Measurements from ENCODE around the gene SH2D3C.

SH2D3C gene

GRCh38 chr9:127738666-127739065 lies 39.8 kb downstream of the SH2D3C start:
- DNase-seq (ENCODE audit: low spot score): no peak

- no peak for DNase-seq (ENCODE audit: low spot score)
Measured at GRCh38 chr9:127735530-127736185, 42.8 kb downstream of the SH2D3C start.

GRCh38 chr9:127734747-127735529 lies 43.5 kb downstream of the SH2D3C start, which contains the start of gene TOR2A:
TOR2A (minus strand) TSS chr9:127735294; CDS start chr9:127735270, 24 bp downstream.
- peak; percentile 97 for DNase-seq (ENCODE audit: low spot score)

- DNase-seq (ENCODE audit: low spot score): no peak
Measured at GRCh38 chr9:127734247-127734746, 44.2 kb downstream of the SH2D3C start.

GRCh38 chr9:127733614-127734013 lies 44.9 kb downstream of the SH2D3C start:
- no peak for DNase-seq (ENCODE audit: low spot score)

GRCh38 chr9:127732444-127732843 lies 46.0 kb downstream of the SH2D3C start:
- DNase-seq (ENCODE audit: low spot score): no peak

- DNase-seq (ENCODE audit: low spot score): no peak
Measured at GRCh38 chr9:127731938-127732337, 46.5 kb downstream of the SH2D3C start.

- no peak for DNase-seq (ENCODE audit: low spot score)
Measured at GRCh38 chr9:127730799-127731410, 47.6 kb downstream of the SH2D3C start.

- no peak for DNase-seq (ENCODE audit: low spot score)
Measured at GRCh38 chr9:127730262-127730661, 48.2 kb downstream of the SH2D3C start.

- no peak for DNase-seq (ENCODE audit: low spot score)
Measured at GRCh38 chr9:127729522-127730256, 48.8 kb downstream of the SH2D3C start.

GRCh38 chr9:127728808-127729207 lies 49.7 kb downstream of the SH2D3C start:
- DNase-seq (ENCODE audit: low spot score): no peak

- DNase-seq (ENCODE audit: low spot score): no peak
Measured at GRCh38 chr9:127726871-127727270, 51.6 kb downstream of the SH2D3C start.

GRCh38 chr9:127724012-127724411 lies 54.5 kb downstream of the SH2D3C start:
- DNase-seq (ENCODE audit: low spot score): no peak

- peak; percentile 90 for DNase-seq (ENCODE audit: low spot score)
Measured at GRCh38 chr9:127723444-127723843, 55.0 kb downstream of the SH2D3C start.

- DNase-seq (ENCODE audit: low spot score): no peak
Measured at GRCh38 chr9:127723013-127723412, 55.5 kb downstream of the SH2D3C start.

GRCh38 chr9:127722055-127722745 lies 56.3 kb downstream of the SH2D3C start:
- no peak for DNase-seq (ENCODE audit: low spot score)

GRCh38 chr9:127721391-127721821 lies 57.1 kb downstream of the SH2D3C start:
- DNase-seq (ENCODE audit: low spot score): no peak

GRCh38 chr9:127720865-127721227 lies 57.6 kb downstream of the SH2D3C start:
- DNase-seq (ENCODE audit: low spot score): no peak

- no peak for DNase-seq (ENCODE audit: low spot score)
Measured at GRCh38 chr9:127720031-127720864, 58.2 kb downstream of the SH2D3C start.

- DNase-seq (ENCODE audit: low spot score): no peak
Measured at GRCh38 chr9:127717766-127718165, 60.7 kb downstream of the SH2D3C start.

GRCh38 chr9:127716412-127716811 lies 62.1 kb downstream of the SH2D3C start:
- DNase-seq (ENCODE audit: low spot score): no peak
